ENCODE results near the gene TRIM54.

DNA sequence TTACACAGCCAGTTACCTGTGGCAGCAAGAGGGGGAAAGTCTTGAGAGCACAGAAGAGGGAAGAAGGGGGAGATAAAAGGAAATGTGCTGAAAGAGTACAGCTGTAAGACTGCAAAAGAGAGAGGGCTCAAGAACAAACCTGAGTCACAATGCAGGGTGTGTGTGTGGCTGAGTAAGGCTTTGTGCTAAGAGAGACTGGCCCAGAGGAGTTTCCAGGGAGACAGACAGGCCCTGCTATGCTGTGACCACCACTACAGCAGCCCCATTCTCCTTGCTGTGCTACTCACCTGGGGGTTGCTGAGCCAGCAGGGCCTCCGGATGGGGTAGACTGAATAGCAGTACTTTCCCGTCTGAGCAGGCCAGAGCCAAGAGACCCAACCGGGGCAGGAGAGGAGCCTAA is 53.1 kb downstream of the TRIM54 start:
- TF ChIP-seq EZH2 (IDR thresholded peaks at IDR 0.05; ENCODE audit: low read depth), result no peak
- TF ChIP-seq, protein P1, sequence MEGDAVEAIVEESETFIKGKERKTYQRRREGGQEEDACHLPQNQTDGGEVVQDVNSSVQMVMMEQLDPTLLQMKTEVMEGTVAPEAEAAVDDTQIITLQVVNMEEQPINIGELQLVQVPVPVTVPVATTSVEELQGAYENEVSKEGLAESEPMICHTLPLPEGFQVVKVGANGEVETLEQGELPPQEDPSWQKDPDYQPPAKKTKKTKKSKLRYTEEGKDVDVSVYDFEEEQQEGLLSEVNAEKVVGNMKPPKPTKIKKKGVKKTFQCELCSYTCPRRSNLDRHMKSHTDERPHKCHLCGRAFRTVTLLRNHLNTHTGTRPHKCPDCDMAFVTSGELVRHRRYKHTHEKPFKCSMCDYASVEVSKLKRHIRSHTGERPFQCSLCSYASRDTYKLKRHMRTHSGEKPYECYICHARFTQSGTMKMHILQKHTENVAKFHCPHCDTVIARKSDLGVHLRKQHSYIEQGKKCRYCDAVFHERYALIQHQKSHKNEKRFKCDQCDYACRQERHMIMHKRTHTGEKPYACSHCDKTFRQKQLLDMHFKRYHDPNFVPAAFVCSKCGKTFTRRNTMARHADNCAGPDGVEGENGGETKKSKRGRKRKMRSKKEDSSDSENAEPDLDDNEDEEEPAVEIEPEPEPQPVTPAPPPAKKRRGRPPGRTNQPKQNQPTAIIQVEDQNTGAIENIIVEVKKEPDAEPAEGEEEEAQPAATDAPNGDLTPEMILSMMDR (conservative IDR thresholded peaks at IDR 0.05), result no peak
